GM15510 (cell line): ENCODE results near the gene MOSPD2.

ENCODE experiments used
- POLR2A ChIP-seq: IDR thresholded peaks from 3 replicates; pipeline ENCODE4 v1.6.1; 2011; ENCODE audit warnings: borderline replicate concordance; ENCODE audit not compliant: insufficient read length; ENCODE audit errors: extremely low read depth

MOSPD2 gene

DNA sequence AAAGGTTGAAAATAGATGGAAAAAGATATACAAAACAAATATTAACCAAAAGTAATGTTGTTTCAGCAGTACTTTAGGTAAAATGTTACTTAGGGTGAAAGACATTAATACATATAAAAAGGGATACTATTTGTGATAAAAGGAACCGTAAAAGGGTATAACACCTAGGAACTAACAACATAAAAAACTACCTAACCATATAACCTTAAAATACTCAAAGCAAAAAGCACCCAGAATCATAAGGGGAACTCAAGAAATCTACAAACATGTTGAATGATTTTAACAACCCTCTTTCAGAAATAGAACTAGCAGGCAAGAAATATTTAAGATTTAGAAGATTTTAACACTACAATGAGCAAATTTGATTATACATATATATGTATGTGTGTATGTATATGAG, 11.5 kb downstream of the MOSPD2 start:
- no peak for TF ChIP-seq POLR2A

DNA sequence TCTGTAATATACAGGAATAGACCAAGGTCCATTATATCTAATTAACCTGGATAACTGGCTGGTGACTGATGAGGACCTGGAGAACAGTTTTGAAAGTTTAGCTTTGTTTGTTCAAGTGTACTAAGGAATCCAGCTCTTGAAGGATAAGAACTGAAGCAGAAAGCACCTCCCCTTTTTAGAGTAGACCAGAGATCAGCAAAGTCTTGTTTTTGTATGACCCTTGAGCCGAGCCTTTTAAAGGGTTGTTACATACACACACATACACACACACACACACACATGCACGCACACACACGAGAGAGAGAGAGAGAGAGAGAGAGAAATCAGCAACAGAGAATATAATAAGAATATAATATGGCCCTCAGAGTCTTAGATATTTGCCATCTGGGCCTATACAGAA, 13.0 kb downstream of the MOSPD2 start:
- no peak for TF ChIP-seq POLR2A

DNA sequence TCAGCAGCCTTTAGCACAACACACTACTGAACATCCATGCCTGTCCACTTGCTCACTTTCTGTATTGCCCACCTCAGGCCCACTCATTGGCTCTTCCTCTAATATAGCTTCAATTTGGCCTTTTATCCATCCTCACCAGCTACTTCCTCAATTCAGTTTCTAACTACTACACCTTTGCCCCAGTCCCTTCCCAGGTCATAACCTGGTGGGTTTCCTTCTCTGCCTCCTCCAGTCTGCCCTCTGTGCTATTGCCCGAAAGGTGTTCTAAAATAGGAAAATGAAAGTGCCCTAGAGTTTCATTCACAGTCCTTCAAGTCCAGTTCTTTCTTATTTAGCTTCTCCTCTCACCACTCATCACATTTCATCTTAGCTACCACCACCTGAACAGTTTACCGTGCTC, 23.1 kb downstream of the MOSPD2 start:
- no peak for TF ChIP-seq POLR2A

DNA sequence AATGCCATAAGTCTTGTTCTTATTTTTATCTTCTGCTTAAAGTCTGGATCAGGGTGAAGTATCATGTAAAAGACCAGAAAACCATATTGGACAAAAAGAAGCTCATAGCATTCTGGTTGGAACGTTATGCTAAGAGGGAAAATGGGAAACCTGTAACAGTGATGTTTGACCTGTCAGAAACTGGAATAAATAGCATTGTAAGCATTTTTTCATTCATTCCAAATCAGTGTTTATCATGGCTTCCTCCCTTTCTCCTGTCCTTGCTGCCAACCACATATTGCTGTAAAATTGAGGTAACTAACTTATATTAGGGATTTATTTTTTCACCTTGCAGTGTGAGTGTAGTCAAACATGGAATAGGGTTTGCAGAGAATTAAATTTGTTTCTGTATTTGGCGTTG, 23.8 kb downstream of the MOSPD2 start:
- no peak for TF ChIP-seq POLR2A

DNA sequence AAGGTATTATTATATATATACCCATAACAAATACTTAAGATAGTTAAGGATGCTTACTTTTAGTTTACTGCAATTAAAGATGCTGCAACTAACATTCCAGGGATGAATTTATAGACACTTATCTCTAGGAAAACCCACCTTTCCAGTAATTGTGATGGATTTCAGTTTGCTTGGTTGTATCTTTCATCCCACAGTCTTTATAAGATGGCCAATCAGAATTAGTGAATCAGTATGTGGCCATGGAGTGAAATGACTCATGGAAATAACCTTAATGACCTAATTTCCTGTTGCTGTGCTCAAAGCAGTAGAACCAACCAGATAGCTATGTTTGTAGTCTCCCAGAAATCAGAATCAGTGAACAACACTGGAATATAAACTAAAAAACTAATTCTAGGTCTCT, 26.4 kb downstream of the MOSPD2 start:
- TF ChIP-seq POLR2A = no peak

DNA sequence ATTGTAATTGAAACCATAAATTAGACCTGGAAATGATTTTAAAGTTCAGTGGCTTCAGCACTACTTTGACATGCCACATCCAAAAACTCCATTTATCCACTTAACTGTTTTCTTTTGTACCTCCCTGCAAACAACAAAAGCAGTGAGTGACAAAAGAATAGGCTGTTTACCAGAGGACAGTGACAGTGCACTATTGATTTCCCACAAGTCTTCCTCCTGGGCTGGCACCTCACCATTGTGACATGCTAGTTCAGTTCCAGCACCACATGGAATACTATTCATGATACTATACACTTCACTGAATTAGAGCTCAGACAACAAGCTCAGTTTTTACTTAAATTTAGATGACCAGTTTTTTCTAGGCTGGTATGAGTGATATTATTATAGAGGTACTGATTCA, 29.3 kb downstream of the MOSPD2 start:
- TF ChIP-seq POLR2A = no peak

DNA sequence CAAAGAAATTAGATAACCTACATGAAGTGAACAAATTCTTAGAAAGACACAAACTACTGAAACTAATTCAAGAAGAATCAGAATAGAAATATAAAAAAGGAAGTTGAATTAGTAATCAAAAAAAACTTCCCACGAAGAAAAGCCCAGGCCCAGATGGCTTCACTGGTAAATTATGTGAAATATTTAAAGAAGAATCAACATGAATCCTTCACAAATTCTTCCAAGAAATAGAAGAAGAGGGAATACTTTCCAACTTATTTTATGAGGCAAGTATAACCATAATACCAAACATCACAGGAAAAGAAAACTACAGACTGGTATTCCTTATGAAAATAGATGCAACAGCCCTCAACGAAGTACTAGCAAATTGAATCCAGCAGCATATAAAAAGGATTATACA, 30.7 kb downstream of the MOSPD2 start:
- no peak for TF ChIP-seq POLR2A

DNA sequence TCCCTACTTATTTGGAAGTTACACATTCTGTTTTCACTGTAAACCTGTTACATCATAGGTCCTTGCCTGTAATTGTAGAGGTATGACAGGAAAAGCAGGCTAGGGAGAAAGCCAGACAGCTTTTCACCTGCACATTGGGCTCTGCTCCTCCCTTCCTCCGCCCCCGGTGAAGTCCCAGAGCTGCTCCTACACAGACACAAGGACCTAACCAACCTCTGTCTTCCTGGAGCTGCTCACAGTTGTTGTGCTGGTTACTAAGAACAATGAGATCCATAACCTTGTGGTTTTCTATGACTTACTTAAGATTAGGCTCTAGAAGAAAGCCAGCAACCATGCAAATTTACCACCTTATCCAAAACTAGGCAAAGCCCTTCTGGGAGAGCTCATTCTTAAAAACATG, 40.0 kb downstream of the MOSPD2 start:
- TF ChIP-seq POLR2A = no peak

DNA sequence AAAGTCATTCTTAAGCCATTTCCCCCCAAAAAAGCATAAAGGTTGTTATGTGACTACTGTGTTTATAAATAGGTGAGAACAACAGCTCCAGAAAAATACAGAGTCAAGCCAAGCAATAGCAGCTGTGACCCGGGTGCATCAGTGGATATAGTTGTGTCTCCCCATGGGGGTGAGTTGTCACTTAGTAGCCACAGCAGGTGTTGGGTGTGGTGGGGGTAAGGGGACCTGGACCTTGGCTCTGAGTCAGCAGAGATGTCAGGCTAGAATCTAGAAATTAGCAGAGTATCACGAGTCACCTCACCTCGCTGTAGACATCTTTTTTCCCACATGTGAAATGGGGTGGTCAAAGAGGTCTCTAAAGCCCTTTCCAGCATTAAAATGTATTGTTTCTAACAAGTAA, 42.4 kb downstream of the MOSPD2 start:
- TF ChIP-seq POLR2A = no peak

DNA sequence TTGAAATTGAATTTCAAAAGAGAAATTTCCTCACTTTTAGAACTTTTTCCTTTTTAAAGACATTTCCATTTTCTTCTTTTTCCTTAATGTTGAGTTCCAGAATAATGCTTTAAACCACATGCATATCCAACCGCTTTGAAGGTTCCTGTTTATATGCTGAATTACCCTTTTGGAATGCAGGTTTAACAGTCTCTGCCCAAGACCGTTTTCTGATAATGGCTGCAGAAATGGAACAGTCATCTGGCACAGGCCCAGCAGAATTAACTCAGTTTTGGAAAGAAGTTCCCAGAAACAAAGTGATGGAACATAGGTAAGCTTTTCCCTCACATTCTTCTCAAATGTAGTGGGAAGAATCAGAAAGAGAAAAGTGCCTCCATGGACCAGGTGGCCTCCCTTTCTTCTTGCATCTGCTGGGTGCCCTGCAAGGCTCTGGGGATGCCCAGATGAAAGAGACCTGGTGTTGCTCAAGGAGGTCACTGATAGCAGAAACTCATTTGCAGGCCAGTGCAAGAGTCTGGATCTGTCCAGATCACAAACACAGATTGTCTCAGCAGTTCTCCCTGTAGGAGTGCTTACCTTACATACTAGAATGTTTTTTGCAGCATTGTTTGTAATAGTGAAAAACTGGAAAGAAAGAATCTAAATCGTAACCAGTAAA, 42.9 kb downstream of the MOSPD2 start:
- no peak for TF ChIP-seq POLR2A

DNA sequence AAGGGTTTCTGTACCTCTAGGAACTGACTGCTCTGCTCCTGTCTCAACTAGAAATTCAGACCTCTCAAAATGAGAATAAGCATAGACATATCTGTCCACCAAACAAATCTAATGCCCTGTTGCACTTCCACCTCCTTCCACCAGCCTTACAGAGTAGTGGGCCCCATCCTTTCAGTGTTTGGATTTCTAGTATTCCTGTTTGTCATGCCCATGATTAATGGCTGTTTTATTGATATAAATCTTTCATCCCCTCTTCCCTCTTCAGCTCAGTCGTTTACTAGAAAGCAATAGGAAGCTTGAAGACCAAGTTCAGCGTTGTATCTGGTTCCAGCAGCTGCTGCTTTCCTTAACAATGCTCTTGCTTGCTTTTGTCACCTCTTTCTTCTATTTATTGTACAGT, 46.2 kb downstream of the MOSPD2 start:
- TF ChIP-seq POLR2A = no peak

DNA sequence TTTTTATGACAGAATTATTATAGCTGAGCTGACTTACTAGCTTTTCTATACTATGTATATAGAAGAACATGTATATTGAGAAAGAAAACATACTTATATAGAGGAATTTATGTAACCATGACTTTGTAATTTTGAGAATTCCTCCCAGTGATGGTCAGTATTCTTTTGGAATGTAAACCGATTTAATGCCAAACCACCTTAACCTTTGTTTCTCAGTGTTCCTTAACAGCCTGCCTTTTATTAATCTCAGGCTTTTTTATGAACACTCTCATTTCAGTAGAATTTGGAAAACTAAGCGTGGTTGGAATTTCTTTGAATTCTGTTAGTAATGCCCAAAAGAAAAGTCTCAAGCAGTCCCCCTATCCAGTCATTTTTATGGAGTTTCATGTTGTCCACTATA, 47.0 kb downstream of the MOSPD2 start:
- no peak for TF ChIP-seq POLR2A

DNA sequence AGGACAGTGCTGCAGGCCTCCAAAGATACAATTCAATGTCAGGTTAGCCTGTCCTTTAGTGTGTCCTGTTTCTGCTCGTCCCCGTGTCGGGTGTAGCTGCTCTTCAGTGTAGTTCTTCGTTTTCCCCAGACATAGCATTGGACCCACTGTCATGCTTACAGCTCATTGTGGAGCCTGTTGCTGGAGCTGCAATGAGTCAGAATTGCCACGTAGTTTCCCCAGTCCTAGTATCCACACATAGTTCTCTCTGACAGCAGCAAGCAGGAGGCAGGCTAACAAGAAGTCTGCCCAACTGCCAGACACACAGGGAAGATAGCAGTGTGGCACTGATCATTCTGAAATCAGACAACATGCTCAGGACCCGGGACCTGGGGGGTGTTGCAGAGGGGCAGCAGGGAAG, 49.2 kb downstream of the MOSPD2 start:
- TF ChIP-seq POLR2A = no peak

DNA sequence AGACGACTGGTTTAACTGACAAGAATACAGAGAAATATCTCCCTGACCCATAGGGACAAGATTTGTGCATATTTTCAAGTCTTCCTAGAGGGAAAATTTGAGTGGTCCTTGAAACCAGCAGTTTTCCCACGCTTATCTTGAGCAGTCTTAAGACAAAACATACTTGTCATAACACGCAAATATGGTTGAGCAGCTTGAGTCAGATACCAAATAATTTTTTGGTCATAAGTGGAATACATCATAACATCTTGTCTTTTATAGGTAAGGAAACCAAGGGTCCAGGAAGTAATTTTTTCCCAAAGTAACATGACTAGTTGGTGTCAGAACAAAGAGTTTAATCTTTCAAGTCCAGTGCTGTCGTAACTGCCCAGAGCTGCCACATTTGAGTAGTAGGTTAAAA, 50.5 kb downstream of the MOSPD2 start:
- TF ChIP-seq POLR2A = no peak

DNA sequence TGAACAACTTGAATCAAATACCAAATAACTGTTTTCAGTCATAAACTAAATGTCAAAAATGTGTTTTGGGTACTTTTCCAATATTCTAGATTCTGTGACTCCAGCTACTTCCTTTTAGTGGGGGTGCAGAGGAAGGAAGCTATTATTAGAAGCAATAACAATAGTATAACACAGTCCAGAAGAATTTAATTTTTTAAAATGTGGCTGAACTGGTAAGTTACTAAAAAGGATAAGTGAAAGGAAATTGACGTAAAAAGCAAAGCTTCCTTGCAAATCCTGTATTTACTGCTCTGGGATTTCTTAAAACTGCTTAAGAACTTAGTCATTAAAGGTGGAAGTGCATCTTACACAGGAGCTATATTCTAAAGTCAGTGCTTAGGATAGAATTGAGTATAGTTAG, 53.2 kb downstream of the MOSPD2 start:
- no peak for TF ChIP-seq POLR2A

DNA sequence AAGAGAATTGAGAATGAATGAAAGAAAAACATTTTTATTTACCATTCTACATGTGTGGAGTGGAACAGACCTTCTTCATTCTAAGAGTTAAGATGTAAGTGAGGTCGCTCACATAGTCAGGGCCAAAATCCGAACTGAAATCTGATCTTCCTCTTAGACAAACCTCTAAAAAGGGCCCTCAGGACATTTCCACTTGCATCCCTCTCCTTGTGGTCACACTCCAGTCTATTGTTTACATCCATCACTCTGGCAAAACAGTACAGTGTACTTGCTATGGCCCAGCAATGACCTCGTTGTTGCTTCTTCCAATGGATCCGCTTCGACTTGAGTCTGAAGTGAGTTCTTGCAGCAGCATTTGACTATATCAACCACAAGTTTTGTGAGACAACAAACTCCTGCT, 54.2 kb downstream of the MOSPD2 start:
- no peak for TF ChIP-seq POLR2A

DNA sequence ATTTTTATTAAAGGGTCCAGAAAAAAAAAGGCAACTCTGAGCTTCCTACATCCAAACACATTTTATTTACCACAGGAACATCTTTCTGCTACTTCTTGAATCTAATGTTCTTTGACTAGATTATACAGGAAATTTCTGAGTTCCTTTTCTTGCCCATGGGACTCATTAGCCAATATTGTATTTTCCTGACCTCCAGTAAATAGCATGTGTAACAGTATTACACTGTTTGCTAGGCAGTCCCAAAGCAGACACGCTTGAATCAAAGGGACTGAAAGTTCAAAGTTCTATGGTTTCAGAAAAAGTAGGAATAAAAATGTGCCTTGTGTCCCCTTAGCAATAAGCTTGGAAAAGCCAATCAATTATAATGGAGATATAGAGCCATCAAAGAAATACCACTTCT, 57.4 kb downstream of the MOSPD2 start:
- no peak for TF ChIP-seq POLR2A
